Activated T-helper 1 cell treated with Interleukin-2 at 50 U/mL for 16 hours (primary cell): ENCODE results near the gene CHAF1B.
"Not testable (repeated sequence)": the region's sequence is repeated elsewhere in the genome, so short reads cannot be mapped to it uniquely, and the experiment has no call there.

ENCODE experiments used
- DNase-seq: peaks from one replicate; pipeline ENCODE4 v3.0.0-alpha.2; 2020; ENCODE audit warnings: low read depth

Gene CHAF1B

DNA sequence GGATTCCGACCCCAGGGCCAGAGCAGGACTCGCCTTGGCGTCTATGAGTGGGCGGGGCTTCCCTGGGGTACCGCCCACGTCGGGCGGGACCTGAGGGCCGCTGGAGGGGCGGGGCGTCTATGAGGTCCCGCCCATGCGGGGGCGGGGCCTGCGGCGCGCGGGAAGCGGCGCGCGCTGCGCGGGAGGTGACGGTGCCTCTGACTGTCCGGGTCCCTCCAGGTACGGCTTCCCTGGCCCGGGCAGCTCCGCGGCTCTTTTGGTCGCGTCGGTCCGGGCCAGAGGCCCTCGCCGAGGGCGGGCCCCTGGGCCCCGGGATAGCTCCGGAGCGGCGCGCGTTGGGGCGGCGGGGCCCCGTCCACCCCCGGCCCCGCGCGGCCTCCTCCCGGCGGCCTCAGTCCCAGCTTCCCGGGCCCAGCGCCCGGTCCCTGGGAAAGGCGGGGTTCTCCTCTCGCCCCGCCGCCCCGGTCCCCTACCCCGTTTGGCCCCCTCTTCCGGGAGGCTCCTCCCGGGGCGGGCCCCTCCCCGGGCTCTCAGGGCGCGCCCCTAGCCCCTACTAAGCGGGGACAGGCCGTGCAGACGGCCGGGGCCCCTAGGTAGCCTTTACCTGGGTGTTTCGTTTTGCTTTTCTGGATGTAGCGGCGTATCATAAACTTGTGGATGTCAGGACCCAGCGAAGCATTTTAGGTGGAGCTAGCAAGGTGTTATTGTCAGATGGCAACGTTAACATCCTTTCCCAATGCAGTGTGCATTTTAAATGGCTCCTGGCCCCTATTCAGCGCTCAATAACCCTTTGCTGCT lies at the start of gene CHAF1B:
Gene CHAF1B (plus strand): TSS at position 160 of the 798 bp plus-strand sequence. CDS start 745 bp downstream, outside the sequence.
- peak; percentile 74 for DNase-seq

GRCh38 chr21:36337099-36337509 lies 48.1 kb upstream of the CHAF1B start:
- no peak for DNase-seq

DNA sequence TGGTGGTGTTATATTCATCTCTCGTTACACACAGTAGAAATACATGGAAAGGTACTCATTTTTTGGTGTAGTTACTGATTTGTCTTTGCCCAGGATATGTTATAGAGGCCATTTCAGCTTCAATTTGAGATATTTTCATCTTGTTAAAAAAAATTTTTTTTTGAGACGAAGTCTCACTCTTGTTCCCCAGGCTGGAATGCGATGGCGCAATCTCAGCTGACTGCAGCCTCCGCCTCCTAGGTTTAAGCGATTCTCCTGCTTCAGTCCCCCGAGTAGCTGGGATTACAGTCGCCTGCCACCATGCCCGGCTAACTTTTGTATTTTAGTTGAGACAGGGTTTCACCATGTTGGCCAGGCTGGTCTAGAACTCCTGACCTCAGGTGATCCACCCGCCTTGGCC lies 46.2 kb upstream of the CHAF1B start:
- DNase-seq, result no peak

DNA sequence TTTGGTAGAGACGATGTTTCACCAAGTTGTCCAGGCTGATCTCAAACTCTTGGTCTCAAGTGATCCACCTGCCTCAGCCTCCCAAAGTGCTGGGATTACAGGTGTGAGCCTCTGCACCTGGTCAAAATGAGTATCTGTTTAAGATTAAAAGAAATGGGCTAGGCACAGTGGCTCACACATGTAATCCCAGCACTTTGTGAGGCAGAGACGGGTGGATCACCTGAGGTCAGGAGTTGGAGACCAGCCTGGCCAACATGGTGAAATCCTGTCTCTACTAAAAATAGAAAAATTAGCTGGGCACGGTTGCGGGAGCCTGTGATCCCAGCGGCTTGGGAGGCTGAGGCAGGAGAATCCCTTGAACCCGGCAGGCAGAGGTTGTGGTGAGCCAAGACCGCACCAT lies 42.6 kb upstream of the CHAF1B start:
- DNase-seq, result not testable (repeated sequence)

GRCh38 chr21:36344931-36345330 lies 40.3 kb upstream of the CHAF1B start:
- DNase-seq, result no peak

- DNase-seq, result no peak
Observed at GRCh38 chr21:36347278-36347961, 37.8 kb upstream of the CHAF1B start.

DNA sequence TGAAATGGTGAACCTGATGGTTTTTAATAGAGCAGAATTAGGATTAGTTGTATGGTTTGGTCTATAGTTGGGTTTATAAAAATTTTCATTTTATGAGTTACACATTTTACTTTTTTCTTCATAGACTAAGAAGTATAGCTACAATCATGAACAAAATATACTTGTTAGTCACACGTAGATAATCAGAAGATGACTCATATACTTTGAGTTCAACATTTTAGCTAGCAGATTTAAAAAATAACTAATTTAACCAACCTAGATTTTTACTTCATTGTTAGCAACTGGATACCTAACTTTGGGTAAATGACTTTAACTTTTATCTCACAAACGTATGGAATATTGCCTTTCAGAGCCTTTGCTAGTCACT lies 37.2 kb upstream of the CHAF1B start:
- no peak for DNase-seq

DNA sequence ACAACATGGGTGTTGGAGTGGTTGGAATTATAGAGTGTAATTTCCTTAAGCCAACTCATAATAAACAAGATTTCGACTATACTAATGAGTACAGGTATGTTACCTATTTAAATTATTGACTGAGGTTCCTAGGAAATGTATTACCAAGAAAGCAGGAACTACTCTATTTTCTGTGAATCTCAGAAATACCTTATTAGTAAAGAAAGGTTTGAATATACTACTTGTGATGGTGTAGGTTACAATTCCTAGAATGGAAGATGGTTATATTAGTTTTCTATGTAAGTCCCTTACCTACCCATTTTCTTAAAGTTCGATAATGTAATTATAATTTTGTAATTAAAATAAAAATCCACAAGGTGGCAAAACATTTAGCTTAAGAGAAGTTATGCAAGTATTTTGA lies 35.9 kb upstream of the CHAF1B start:
- no peak for DNase-seq

- no peak for DNase-seq
Observed at GRCh38 chr21:36350282-36350910, 34.8 kb upstream of the CHAF1B start.

GRCh38 chr21:36354918-36355680 lies 30.1 kb upstream of the CHAF1B start:
- no peak for DNase-seq

DNA sequence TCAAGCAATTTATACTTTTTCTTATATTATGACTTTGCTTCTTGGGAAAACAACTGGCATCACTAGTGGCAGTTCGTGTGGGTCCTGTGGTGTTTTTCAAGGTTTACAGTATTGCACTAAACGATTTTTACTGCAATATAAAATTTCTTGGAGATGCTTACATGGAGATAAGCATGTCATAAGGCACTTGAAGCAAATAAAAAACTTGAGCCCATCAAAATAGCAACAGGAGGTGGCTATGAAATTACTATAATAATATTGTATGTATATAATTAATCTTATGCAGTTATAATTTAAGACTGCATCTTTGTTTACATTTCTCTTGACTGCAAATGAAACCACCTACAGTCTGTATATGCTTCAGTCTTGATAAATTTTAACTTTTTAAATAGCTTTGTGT lies 29.3 kb upstream of the CHAF1B start:
- DNase-seq, result no peak

- DNase-seq, result no peak
Observed at GRCh38 chr21:36359185-36359584, 26.0 kb upstream of the CHAF1B start.

GRCh38 chr21:36369064-36369685 lies 16.0 kb upstream of the CHAF1B start:
- DNase-seq, result no peak

DNA sequence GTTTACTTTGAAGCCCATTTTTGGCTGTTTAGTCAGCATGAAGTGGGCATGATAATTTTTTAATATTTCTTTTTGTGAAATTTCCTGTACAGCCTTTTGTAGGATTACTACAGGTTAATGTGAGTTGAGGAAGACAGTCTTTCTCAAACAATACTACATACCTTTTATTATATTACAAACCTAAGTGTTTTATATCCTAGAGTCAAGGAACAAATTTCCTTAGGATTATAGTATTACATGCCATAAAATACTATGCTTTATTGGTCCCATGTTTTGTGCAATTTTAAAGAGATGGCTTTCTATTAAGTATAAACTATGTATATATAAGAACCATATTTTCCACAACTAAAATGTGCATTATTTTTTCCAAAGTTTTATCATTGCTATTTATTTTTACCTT lies 9.2 kb upstream of the CHAF1B start:
- DNase-seq, result no peak

- no peak for DNase-seq
Observed at GRCh38 chr21:36377391-36377842, 7.8 kb upstream of the CHAF1B start.

- no peak for DNase-seq
Observed at GRCh38 chr21:36379251-36379650, 5.9 kb upstream of the CHAF1B start.

DNA sequence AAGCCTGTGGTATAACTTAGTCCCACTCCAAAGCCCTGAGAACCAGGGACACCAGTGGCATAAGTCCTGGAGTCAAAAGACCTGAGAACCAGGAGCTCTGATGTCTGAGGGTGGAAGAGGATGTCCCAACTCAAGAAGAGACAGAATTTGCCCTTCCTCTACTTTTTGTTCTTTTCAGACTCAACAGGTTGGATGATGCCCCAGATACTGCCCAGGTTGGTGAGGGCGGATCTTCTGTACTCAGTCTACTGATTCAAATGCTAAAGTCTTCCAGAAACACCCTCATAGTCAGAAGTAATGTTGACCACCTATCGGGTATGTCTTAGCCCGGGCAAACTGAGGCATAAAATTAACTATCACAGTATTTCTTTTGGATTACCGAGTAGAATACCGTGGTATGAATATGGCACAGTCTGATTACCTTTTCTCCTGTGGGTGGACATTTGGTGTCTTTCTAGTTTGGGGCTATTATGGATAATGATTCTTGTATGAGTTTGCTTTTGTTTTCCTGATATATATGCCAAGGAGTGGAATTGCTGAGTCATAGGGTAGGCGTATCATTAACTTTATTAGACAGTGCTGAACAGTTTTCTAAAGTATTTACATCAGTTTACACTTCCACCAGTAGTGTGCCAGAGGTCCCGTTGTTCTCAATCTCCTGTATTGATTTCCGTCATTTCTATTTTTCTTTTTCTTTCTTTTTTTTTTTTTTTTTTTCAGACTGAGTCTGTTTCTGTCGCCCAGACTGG lies 3.2 kb upstream of the CHAF1B start:
- DNase-seq, result no peak

DNA sequence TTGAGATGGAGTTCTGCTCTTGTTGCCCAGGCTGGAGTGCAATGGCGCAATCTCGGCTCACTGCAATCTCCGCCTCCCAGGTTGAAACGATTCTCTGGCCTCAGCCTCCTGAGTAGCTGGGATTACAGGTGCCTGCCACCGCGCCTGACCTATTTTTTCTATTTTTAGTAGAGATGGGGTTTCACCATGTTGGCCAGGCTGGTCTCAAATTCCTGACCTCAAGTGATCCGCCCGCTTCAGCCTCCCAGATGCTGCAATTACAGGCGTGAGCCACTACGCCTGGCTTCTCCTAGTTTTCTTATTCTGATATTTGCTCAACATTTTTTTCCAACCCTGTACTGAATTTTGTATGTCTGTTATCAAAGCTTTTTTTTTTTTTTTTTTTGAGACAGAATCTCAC lies 2.5 kb upstream of the CHAF1B start:
- DNase-seq, result not testable (repeated sequence)

DNA sequence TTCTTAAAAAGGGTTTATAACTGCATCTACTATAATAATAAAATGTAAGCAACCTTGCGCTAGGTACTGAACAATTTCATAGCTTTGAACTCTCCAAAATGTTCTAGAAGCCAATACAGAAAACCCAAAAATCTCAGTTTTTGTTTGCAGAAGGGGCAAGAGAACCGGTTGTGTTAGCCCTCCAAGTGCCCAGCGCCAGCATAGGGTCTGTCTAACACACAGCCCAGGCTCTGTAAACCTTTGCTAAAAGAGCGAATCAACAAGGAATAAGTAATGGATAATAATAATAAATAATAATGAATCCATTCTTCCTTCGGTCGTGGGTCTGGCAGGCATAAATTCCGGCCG lies 333 bp upstream of the CHAF1B start:
- no peak for DNase-seq

DNA sequence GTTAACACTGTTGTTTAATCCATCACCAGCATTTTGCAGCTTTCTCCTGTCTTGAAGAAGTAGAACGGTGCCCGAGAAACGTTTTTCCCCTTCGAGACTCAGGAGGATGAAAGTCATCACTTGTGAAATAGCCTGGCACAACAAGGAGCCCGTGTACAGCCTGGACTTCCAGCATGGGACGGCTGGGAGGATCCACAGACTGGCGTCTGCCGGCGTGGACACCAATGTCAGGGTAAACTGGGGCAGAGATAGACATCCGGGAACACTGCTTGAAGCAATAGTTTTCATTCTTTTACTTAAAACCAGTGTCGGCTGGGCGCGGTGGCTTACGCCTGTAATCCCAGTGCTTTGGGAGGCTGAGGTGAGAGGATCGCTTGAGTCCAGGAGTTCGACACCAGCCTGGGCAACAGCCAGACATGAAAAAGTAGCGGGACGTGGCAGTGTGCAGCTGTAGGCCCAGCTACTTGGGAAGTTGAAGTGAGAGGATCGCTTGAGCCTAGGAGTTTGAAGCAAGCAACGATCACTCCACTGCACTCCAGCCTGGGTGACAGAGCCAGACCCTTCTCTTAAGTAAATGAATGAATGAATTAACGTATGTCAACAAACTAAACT lies 945 bp downstream of the CHAF1B start:
- DNase-seq, result no peak

DNA sequence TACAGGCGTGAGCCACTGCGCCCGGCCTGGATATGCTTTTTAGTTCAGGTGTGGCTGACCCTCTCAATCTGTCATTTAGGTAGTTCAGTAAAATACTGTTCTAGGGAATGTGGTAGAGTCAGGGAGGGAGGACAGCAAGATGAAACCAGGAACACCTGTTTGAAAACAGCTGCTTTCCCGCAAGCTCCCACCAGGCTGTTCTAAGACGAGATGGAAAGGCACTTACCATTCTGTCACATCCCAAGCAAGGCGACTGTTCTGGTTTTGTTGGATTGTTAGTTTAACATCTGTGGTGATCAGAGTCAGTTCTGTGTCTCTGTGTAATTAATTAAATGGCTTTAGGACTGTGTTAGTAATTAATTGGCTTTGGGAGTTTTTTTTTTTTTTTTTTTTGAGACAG lies 2.9 kb downstream of the CHAF1B start:
- DNase-seq, result no peak
